Uterus (tissue), 2 donors: ENCODE measurements around the gene MTPN.

Source experiments
- CTCF ChIP-seq, 4 experiments: fragments of 200-600 bp in 2 of 4; fragments of 450-650 bp in 2 of 4; sonication (generic) in 2 of 4; IDR thresholded peaks; one replicate each; pipeline ENCODE4 v1.5.1; 2016 to 2019; ENCODE audit warnings: antibody characterized with exemption in 4 of 4, mild to moderate bottlenecking in 2 of 4, moderate library complexity in 1 of 4
- POLR2A ChIP-seq, 2 donors: fragments of 450-650 bp; IDR thresholded peaks; one replicate each; pipeline ENCODE4 v1.6.1; 2016; ENCODE audit warnings: antibody characterized with exemption in 2 of 2, mild to moderate bottlenecking in 1 of 2, moderate library complexity in 1 of 2

GRCh38 chr7:135959646-135960363, 17.4 kb downstream of the MTPN start:
- TF ChIP-seq CTCF (IDR thresholded peaks at IDR 0.05) (no peak), POLR2A (IDR thresholded peaks at IDR 0.05) (no peak)
